GM21576 (cell line): ENCODE measurements around the gene PDE6A.
"Not testable (repeated sequence)": the region's sequence is repeated elsewhere in the genome, so short reads cannot be mapped to it uniquely, and the experiment has no call there.

Experiments
- ATAC-seq: cut with Tn5 transposase; IDR thresholded peaks from one replicate; pipeline ENCODE4 v1.9.1; 2021; ENCODE audit warnings: mild to moderate bottlenecking, moderate library complexity; ENCODE audit not compliant: unreplicated experiment

PDE6A gene

GRCh38 chr5:149953436-149954121 is 9.0 kb upstream of the PDE6A start:
- no peak for ATAC-seq

GRCh38 chr5:149951138-149951749 is 6.7 kb upstream of the PDE6A start:
- no peak for ATAC-seq

GRCh38 chr5:149948993-149949392 is 4.4 kb upstream of the PDE6A start:
- ATAC-seq = no peak

GRCh38 chr5:149946118-149946517 is 1.5 kb upstream of the PDE6A start:
- no peak for ATAC-seq

DNA sequence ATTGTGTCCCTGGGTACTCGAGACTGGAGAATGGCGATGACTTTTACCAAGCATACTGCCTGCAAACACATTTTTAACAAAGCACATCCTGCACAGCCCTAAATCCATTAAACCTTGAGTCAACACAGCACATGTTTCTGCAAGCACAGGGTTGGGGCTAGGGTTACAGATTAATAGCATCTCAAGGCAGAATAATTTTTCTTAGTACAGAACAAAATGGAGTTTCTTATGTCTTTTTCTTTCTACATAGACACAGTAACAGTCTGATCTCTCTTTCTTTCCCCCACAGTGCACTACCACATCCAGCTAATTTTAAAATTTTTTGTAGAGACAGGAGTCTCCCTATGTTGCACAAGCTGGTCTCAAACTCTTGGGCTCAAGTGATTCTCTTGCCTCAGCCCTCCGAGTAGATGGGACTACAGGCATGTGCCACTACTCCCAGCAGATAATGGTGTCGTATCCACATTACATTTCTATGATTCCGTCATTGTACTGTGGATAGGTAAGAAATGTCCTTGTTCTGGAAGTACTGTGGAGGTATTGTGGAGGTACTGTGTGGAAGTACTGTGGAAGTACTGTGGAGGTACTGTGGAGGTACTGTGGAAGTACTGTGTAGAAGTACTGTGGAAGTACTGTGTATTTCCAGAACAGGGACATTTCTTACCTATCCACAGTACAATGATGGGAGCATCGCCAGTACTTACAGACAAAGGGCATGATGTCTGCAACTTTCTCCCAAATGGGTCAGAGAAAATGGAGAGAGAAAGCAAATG is 1.2 kb downstream of the PDE6A start:
- ATAC-seq = not testable (repeated sequence)

DNA sequence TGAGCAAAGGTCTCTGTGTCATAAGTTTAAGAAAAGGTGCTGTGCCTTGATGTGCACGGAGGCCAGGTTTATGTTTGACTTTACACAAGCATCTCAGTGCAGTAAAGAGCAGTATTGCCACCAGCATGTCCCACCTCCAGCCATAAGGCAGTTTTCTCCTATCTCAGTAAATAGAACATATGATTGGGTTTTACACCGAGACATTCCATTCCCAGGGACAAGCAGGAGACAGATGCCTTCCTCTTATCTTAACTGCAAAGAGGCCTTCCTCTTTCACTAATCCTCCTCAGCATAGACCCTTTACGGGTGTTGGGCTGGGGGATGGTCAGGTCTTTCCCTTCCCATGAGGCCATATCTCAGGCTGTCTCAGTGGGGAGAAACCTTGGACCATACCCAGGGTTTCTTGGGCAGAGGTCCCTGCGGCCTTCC is 1.8 kb downstream of the PDE6A start:
- not testable (repeated sequence) for ATAC-seq

GRCh38 chr5:149942199-149942598 is 2.4 kb downstream of the PDE6A start:
- no peak for ATAC-seq

DNA sequence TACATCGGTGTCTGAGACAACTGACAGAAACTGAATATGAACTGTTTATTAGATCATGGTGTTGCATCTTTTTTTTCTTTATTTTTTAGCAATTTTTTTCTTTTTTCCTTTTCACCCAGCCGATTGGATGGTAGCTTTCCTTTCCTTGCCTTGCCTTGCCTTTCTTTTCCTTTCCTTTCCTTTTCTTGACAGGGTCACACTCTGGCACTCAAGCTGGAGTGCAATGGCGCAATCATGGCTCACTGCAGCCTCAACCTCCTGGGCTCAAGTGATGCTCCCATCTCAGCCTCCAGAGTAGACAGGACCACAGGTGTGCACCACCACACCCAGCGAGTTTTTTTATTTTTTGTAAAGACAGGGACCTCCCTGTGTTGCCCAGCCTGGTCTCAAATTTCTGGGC is 2.8 kb downstream of the PDE6A start:
- no peak for ATAC-seq

DNA sequence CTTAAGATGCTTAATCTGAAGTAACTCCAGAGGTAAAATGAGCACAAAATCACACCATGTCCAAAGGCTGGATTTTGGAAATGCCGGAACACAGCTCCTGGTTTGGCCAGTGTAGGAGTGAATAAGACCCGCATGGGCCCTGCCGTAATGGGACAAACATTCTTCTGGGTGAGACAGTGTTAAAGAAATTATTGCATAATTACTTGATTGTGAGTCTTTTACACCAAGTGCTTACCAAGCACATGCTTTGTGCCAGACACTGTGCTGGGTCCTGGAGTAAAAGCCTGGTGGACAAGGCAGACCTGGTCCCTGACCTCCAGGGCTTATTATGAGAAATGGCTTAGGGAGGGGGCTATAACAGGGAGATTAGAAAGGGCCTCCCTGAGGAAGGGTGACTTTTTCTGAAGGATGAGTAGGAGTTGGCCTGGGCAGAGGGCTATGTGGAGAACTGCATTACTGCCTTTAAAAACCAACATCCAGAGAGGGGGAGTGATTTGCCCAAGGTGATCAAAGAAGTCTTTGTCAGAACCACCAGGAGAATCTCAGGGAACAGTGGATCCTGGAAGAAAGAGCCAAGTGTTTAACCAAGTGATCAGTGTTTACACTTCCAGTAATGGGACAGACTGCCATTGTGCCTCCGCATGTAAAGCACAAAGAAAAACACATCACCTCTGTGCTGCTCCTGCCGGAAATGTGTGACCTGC is 3.5 kb downstream of the PDE6A start:
- ATAC-seq = no peak

DNA sequence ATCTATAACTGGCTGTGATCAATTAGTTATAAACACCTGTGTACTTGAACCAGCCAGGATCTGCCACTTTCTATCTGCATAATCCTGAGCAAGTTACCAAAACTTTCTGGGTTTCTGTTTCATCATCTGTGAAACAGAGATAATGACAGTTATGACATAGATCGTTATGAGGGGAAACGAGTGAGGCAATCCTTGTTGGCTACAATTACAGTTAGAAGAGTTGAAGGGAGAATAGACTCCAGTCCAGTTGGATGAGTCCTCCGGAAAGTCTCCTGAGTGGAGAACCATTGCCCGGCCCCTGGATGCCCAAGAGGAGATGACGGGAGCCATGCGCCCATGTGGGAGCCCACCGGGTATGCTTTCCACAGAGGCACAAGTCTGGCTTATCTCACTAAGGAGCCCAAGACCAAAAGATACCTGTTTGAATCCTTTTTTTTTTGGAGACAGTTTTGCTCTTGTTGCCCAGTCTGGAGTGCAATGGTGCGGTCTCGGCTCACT is 4.5 kb downstream of the PDE6A start:
- peak; percentile 77 for ATAC-seq

GRCh38 chr5:149939546-149939945 is 5.0 kb downstream of the PDE6A start:
- ATAC-seq = no peak

GRCh38 chr5:149938791-149939358 is 5.7 kb downstream of the PDE6A start:
- no peak for ATAC-seq

GRCh38 chr5:149938279-149938678 is 6.3 kb downstream of the PDE6A start:
- no peak for ATAC-seq

DNA sequence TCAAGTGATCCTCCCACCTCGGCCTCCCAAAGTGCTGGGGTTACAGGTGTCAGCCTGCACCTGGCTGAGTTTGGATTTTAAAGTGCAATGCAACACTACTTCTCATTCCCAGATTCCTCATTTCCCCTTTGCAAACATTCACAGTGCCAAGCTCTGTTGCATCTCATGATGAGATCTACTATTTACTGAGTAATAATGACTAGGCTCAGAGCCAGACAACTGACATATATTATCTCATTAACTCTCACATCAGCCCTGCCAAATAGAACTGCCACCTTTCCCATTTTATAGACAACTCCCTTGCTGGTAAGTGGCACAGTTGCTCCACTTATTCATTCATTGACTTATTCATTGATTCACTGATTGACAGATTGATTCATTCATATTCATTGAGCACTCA is 7.0 kb downstream of the PDE6A start:
- no peak for ATAC-seq

DNA sequence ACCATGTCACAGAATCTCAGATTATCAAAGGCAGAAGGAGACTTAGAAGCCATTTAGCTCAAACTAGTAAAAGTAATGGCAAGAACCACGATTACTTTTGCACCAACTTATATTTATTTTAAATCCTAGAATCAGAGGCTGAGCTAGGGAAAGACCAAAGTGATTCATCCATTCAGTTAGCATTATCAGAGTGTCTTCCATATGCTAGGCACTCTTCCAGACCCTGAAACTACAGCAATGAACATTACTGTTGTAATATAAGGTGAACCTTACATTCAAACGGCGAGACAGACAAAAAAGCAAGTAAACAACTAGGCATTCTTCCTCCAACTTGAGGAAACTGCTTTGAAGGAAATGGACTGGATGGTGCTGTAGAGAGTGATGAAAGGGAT is 7.9 kb downstream of the PDE6A start:
- no peak for ATAC-seq

DNA sequence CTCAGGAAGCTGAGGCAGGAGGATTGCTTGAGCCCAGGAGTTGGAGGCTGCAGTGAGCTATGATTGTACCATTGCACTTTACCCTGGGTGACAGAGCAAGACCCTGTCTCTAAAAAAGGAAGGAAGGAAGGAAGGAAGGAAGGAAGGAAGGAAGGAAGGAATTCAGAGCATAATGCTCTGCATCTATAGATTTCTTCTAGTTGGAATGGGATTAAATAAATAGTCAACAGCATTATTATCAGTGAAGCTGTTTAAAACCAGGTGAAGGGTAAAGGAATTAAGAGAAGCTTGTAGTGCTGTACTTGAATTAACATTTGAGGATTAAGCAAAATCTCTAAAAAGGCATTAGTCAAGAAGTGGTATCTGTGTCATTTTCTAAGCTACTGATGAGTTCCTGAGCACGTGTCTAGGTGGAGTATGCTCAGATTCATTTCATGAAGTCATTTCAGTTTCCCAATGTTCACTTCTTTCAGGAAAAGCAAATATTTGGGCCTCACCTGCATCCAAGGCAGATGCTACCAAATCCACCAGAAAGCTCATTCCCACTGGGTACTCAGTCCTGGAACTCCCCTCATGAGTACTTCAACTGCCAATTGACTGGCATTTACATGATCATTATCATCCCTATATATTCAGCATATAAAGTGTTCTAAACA is 8.4 kb downstream of the PDE6A start:
- no peak for ATAC-seq

DNA sequence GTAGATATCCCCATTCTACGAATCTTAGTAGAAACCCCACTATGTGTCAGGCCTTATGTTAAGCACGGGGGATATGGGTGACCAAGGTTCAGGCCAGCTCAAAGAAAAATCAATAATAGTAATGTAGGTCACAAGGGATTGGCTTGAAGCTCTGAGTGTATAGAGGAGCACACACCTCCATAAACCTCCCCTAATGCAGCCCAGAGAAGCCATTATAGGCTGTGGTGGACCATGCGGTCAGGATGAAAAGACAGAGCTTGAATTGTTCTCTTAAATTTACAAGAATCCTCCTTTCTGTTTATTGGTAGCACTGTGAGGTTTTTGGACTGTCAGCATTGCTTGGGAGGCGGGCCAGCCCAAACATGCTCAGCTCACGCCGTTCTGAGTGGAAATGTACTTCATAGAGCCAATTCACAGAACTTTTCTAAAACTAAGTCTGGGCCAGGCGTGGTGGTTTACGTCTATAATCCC is 9.1 kb downstream of the PDE6A start:
- ATAC-seq = no peak

DNA sequence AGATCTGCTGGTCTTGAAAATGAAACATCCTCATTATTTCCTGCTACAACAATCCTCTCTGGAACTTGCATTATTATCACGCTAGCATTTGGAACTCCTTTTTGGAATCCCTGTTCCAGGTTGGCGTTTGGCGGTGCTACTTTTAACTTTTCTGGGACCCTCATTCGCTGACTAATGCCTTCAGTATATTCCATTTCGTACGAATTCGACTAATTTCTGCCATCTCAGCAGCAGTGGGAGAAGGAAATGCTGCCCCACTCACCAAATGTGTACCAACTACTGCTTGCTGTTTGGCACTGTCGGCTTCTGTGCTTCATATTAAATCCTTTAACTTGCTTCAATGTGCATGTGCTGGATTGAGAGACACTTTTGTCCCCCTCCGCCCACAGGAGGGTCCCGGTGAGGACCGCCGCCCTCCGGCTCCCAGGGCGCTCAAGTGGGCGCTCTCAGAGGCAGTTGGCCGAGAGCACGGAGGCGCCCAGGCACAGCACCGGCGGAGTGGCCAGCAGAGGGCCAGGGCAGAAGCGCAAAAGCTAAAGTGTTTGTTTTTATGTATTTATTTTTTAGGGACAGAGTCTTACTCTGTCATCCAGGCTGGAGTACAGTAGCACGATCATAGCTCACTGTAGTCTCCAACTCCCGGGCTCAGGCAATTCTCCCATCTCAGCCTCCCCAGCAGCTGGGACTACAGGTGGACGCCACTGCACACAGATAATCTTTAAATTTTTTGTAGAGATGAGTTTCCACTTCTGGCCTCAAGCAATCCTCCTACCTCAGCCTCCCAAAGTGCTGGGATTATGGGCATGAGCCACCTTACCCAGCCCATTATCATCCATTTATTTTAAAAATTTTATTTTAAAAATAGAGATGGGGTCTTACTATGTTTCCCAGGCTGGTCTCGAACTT is 11.9 kb downstream of the PDE6A start:
- ATAC-seq = no peak

- no peak for ATAC-seq
Measured at GRCh38 chr5:149931992-149932436, 12.6 kb downstream of the PDE6A start.
